GM21367 (cell line): ENCODE data around the gene NUP214.

ENCODE experiments used
- ATAC-seq: cut with Tn5 transposase; IDR thresholded peaks from one replicate; pipeline ENCODE4 v1.9.1; 2021; ENCODE audit not compliant: unreplicated experiment

The NUP214 gene

GRCh38 chr9:131125288-131126058 lies at the start of gene NUP214:
NUP214 (plus strand) TSS chr9:131125586; CDS start chr9:131125705, 119 bp downstream.
- ATAC-seq = peak; percentile 94

GRCh38 chr9:131076347-131077195 lies 48.8 kb upstream of the NUP214 start:
- no peak for ATAC-seq

- ATAC-seq = no peak
Observed at GRCh38 chr9:131078427-131079366, 46.7 kb upstream of the NUP214 start.

- no peak for ATAC-seq
Observed at GRCh38 chr9:131080589-131080988, 44.8 kb upstream of the NUP214 start.

GRCh38 chr9:131081868-131082267 lies 43.5 kb upstream of the NUP214 start:
- ATAC-seq = no peak

GRCh38 chr9:131082774-131083512 lies 42.4 kb upstream of the NUP214 start:
- ATAC-seq = no peak

GRCh38 chr9:131084661-131085369 lies 40.6 kb upstream of the NUP214 start:
- no peak for ATAC-seq

GRCh38 chr9:131085370-131086122 lies 39.8 kb upstream of the NUP214 start:
- no peak for ATAC-seq

GRCh38 chr9:131087354-131087893 lies 38.0 kb upstream of the NUP214 start:
- no peak for ATAC-seq

- ATAC-seq = no peak
Observed at GRCh38 chr9:131090025-131090787, 35.2 kb upstream of the NUP214 start.

- no peak for ATAC-seq
Observed at GRCh38 chr9:131091352-131091992, 33.9 kb upstream of the NUP214 start.

GRCh38 chr9:131092030-131092429 lies 33.4 kb upstream of the NUP214 start:
- ATAC-seq = no peak

GRCh38 chr9:131092548-131093440 lies 32.6 kb upstream of the NUP214 start:
- no peak for ATAC-seq

GRCh38 chr9:131094015-131094414 lies 31.4 kb upstream of the NUP214 start:
- no peak for ATAC-seq

GRCh38 chr9:131094622-131095021 lies 30.8 kb upstream of the NUP214 start:
- ATAC-seq = no peak

GRCh38 chr9:131095666-131096268 lies 29.6 kb upstream of the NUP214 start:
- no peak for ATAC-seq
